Loucy (cell line): ENCODE results near the gene NOD2.

Experiments
- EZH2phosphoT487 ChIP-seq: fragments of 200-600 bp; IDR thresholded peaks from 2 replicates; pipeline ENCODE4 v1.6.1; 2018; ENCODE audit warnings: antibody characterized with exemption, mild to moderate bottlenecking, moderate library complexity, borderline replicate concordance
- TF ChIP-seq, protein P1 (sequence below): fragments of 200-600 bp; sonication (generic); conservative IDR thresholded peaks from 2 replicates; pipeline ENCODE4 v1.5.1; 2014; ENCODE audit warnings: mild to moderate bottlenecking, antibody characterized with exemption, low read length

DNA sequence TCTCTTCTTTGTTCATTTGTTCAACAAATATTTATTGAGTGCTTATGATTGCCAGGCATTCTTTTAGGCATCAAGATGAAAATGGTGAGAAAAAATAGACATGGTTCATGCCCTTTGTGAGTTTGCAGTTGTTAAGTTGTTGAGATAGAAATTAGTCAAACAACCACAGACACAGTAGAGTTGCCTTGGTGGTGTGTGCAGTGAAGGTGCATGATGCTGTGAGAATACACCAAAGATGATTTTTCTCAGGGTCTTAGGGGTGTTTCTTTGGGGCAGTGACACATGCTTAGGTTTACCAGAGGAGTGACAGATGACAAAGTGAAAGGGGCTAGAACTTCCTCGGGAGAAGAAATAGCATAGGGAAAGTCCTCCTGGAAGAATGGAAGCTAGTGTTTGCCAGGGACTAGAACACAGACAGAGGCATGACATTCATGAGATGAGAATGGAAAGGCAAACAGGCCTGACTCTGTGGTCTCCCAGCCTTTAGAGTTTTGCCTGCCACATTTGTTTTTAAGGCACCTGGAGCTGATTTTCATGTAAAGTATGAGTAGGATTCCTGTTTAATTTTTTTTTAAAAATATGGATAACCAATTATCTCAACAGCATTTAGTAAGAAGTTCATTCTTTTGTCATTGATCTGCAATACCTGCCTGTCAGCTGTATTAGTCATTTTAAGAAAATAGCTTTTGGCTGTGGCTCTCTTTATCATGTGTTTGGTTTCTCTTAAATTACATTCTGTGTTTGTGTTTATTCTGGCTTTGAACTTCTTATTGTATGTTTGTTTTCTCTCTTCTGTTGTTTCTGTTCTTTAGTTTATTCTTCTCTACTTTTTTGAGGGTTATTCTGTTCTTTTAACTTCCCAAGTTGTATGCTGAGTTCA lies 85.1 kb downstream of the NOD2 start:
- TF ChIP-seq, protein P1, sequence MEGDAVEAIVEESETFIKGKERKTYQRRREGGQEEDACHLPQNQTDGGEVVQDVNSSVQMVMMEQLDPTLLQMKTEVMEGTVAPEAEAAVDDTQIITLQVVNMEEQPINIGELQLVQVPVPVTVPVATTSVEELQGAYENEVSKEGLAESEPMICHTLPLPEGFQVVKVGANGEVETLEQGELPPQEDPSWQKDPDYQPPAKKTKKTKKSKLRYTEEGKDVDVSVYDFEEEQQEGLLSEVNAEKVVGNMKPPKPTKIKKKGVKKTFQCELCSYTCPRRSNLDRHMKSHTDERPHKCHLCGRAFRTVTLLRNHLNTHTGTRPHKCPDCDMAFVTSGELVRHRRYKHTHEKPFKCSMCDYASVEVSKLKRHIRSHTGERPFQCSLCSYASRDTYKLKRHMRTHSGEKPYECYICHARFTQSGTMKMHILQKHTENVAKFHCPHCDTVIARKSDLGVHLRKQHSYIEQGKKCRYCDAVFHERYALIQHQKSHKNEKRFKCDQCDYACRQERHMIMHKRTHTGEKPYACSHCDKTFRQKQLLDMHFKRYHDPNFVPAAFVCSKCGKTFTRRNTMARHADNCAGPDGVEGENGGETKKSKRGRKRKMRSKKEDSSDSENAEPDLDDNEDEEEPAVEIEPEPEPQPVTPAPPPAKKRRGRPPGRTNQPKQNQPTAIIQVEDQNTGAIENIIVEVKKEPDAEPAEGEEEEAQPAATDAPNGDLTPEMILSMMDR: no peak
- no peak for TF ChIP-seq EZH2phosphoT487
